GM18508 (cell line): ENCODE measurements around the gene NDST3.

Source experiments
- ATAC-seq: cut with Tn5 transposase; IDR thresholded peaks from one replicate; pipeline ENCODE4 v1.9.1; 2021; ENCODE audit warnings: moderate number of reproducible peaks; ENCODE audit not compliant: insufficient read depth, unreplicated experiment

The NDST3 gene

GRCh38 chr4:118173126-118173525 lies 138.8 kb downstream of the NDST3 start:
- ATAC-seq, result no peak

GRCh38 chr4:118173956-118174725 lies 139.9 kb downstream of the NDST3 start:
- no peak for ATAC-seq

GRCh38 chr4:118175506-118175905 lies 141.2 kb downstream of the NDST3 start:
- ATAC-seq, result no peak

DNA sequence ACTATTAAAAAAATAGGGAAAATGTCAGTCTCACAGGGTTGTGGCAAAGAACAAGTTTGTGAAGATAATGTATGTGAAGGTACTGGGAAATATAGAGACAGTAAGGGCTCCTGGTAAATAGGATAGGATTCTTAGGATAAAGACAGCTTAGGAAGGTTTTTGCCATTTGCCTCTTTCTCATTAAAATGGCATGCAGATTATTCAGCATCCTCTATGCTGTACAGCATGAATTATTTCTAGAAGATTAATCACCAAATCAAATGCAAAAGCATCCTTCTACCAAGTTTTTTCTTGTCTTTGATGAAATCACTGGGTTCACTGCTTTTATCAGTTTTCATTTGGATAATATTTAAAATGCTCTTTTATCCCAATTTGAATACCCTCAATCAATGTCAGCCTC lies 142.8 kb downstream of the NDST3 start:
- no peak for ATAC-seq

GRCh38 chr4:118180776-118181175 lies 146.5 kb downstream of the NDST3 start:
- ATAC-seq, result no peak

- no peak for ATAC-seq
Observed at GRCh38 chr4:118190903-118191302, 156.6 kb downstream of the NDST3 start.

GRCh38 chr4:118193421-118193820 lies 159.1 kb downstream of the NDST3 start:
- no peak for ATAC-seq

GRCh38 chr4:118206627-118207026 lies 172.3 kb downstream of the NDST3 start:
- ATAC-seq, result no peak

DNA sequence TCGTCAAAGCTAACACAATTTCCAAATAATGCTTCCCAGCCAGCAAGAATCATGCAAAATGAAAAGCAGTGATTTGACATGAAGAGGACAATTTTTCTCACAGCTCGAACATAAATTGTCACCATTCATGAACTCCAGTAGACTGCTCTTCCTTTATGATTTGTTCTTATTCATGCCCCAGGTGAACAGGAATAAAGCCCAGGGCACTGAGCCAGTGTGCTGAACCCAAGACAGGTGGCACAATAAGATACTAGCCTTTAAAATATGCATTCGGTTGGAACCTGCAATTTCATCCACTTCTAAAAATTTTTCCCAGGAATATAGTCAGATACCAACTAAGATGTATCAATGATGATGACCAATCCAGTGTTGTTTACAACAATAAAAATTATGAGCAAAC lies 178.8 kb downstream of the NDST3 start:
- no peak for ATAC-seq

DNA sequence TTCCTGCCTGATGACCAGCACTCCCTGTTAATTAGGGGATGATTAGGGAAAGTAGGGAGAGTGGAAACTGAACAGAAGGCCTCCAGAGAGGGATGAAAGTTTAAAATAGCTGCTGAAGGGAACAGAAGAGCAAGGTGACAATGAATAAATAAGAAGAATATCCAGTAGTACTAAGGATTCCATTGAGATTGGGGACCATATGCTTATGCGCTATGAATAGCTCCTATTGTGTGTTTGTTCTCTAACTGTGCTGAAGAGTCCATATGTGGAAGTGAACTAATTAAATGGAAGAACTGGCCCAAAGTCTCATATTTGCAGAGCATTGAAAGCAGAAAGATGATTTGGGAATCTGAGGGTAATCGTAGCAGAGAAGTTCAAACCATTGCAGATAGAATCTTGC lies 181.5 kb downstream of the NDST3 start:
- no peak for ATAC-seq

GRCh38 chr4:118221227-118221800 lies 187.0 kb downstream of the NDST3 start:
- no peak for ATAC-seq

DNA sequence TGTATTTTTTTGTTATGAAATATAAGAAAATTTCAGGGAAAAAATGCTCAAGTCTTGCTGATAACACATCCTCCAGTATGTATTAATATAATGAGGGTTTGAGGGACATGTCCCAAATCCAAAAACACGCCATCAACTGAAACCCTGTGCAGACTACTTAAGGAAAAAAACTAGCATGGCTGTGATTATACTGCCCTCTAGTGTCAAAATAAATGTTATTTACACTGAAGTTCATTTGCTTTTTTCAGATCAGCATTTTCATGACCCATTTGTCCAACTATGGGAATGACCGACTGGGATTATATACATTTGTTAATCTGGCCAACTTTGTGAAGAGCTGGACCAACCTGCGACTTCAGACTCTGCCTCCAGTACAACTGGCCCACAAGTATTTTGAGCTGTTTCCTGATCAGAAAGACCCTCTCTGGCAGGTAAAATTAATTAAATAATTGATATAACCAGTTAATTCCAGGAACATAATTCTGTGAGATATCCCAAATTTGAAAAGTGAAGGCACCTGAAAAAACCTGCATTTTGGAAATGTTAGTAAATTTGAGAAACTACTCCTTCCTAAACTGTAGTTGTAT lies 190.1 kb downstream of the NDST3 start:
- ATAC-seq, result no peak

DNA sequence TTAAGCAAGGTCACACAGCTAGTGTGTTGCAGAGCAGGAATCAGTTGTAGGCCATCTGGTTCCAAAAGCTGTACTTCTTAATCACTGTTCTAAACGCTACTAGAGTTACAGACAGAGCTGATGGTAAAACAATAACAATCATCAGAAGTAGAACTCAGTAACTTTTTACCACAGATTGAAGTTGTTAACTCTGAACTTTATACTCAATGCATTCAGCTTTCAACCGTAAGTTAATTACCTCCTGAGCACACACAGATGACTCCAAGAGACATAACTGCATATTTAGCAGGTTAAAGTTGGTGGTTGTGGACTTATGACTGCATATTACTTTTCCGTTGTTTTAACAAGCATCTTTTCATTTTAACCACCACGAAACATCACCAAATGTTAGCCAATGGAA lies 191.2 kb downstream of the NDST3 start:
- ATAC-seq, result no peak

DNA sequence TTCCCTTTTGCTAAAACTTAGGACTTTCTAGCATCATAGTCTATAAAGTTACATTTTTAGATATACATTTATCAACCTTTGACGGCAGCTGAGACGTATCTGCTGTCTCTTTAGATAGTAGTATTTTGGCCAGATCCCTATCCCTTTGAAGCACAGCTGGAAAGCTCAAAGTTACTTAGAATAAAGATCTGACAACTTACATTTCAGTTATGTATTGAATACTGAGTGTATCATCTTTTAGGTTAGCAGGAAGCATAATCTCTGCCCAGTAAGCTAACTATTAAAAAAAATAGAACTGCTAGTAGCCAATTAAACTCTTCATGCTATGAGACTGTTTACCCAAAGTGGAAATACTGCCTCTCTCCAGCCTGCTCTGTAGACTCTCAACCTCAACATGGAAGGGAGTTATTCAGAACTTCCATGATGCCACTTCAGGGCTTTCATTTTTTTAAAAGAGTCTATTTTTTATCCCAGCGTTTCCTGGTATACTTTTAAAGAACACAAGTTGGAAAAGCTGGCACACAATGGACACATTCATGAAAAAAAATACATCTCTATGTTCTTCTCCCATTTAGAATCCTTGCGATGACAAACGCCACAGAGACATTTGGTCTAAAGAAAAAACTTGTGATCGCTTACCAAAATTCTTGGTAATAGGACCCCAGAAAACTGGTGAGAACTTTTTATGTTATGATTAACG lies 192.2 kb downstream of the NDST3 start:
- ATAC-seq, result no peak

GRCh38 chr4:118235566-118236120 lies 201.4 kb downstream of the NDST3 start:
- ATAC-seq, result no peak

DNA sequence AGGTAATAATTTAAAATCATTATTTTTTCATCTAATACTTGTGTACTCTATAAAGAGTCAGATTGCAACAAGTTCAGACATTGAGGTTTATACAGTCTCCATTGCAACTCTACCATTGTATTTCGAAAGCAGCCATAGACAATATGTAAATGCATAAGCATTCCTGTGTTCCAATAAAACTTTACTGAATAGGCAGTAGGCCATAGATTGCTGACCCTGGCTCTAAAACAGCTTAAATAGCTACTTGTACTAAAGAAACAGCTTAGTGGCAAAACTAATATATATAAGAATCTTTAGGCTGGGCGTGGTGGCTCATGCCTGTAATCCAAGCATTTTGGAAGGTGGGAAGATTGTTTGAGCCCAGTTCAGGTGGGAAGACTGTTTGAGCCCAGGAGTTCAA lies 203.2 kb downstream of the NDST3 start:
- no peak for ATAC-seq

DNA sequence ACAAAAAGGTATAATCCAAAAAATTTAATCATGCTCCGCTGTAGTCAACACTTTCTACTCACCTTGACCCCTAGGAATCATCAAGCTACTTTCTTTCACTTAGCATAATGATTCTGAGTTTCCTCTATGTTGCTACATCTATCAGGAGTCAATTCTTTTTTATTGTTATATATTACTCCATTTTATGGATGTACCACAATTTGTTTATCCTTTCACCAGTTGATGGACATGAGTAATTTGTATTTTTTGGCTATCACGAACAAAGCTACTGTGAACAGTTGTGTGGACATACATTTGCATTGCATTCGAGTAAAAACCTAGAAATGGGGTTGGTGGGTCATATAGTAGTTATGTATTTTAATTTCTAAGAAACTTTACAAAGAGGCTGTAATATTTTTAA lies 215.6 kb downstream of the NDST3 start:
- no peak for ATAC-seq

DNA sequence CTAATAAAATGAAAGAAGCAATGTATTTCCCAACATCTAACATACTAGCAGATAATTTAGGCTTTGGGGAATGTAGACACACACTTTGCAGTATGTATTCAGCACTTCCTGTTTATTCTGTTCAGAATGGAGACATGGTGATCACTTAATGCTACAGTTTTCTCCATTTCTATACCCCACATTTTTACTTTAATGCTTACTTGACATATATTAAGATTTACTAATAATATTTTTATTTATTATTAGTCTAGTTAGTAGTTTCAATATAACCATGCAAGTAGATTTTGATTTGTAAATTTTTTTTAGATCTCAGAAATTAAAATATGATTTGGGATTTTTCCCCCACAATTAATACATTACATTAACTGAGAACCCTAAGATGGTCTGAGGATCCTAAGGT lies 220.1 kb downstream of the NDST3 start:
- ATAC-seq, result no peak

DNA sequence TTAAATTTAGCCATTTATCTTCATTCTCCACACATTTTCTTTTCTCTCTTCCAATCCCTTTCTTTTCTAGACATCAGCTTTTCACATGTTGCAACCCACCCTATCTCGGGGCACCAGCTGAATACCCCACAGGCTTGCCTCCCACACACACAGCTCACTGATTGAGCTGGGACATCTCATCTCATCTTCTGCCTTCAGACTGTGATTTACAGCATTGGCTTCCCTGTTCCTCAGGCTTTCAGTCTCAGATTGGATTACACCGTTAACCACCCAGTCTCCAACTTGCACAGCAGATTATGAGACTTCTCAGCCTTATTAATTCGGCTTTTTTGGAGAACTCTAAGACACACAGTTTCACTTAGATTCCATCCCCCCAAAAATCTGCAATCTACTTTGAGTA lies 224.8 kb downstream of the NDST3 start:
- no peak for ATAC-seq

DNA sequence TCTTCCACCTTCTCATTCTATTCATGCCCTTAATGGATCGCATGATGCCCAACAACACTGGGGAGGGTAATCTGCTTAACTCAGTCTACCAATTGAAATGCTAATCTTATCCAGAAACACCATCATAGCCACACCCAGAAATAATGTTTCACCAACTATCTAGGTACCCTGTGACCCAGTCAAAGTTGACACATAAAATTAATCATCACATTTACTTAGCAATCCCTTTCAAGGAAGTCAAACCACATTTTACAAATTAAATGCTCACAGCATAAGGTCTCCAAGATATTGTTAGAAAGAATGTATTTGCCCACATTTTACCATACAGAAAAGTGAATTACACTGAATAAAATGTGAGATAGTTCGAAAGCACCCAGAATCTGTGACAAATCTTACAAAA lies 226.0 kb downstream of the NDST3 start:
- ATAC-seq, result no peak

DNA sequence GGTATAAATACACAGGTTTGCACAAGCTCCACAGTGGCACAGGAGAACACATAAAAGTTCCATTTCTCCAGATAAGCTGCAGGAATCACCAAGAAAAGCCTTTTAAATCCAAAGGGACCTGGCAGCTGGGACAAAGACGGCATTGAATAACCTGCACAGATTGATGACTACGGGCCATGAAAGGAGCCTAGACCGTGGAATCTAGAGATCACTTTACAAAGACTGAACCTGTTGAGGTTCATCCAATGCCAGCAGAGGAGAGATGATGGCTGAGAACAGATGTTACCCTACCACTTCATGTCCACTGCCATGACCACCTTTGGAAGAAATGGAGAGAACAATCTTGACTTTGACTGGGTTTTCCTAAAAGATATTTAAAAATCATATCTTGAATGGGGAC lies 229.8 kb downstream of the NDST3 start:
- no peak for ATAC-seq
